H1 (cell line): ENCODE results near the gene FAM168B. TPM values are rescaled to one million over a fixed set of nuclear protein-coding genes. Genes with fewer than 3 reads are reported as not detected.

Experiments used
- CTCF ChIA-PET: fragments of 300-600 bp; sonication (Branson Sonifier 250); formaldehyde crosslinking; loops from one replicate; lab custom pipeline; 2021; ENCODE audit not compliant: partially characterized antibody; lab: Charles Lee
- POLR2A ChIA-PET: fragments of 300-600 bp; sonication (Branson Sonifier 250); formaldehyde crosslinking; loops from one replicate; lab custom pipeline; 2021; ENCODE audit warnings: inconsistent platforms; ENCODE audit not compliant: partially characterized antibody; lab: Charles Lee
- DNase-seq, 2 experiments: peaks; one replicate each; pipeline versions ENCODE4 v3.0.0 to v3.0.0-alpha.2; 2010 to 2022; ENCODE audit warnings: low spot score in 2 of 2, low read depth in 1 of 2, mixed read lengths in 1 of 2
- FAIRE-seq: peaks from 2 replicates; lab custom pipeline; 2011; peaks lifted over from hg19 to GRCh38; lab: Jason Lieb, UNC
- H2AFZ ChIP-seq: 2 replicates; pipeline ENCODE4 v1.8.1; 2012; ENCODE audit warnings: low read length, inconsistent platforms
- H2AK5ac ChIP-seq: 2 replicates; pipeline ENCODE4 v1.6.1; 2013; ENCODE audit warnings: low read depth, low read length
- H2BK120ac ChIP-seq: replicated peaks from 2 replicates; pipeline ENCODE3; 2013; ENCODE audit warnings: low read depth, low read length, inconsistent platforms
- H2BK12ac ChIP-seq: 2 replicates; pipeline ENCODE4 v1.6.1; 2013; ENCODE audit warnings: low read depth, low read length
- H2BK15ac ChIP-seq: 2 replicates; pipeline ENCODE4 v1.6.1; 2013; ENCODE audit warnings: low read length
- H2BK20ac ChIP-seq: 2 replicates; pipeline ENCODE4 v1.6.1; 2013; ENCODE audit warnings: low read length
- H2BK5ac ChIP-seq: 2 replicates; pipeline ENCODE4 v1.6.1; 2013; ENCODE audit warnings: low read depth, low read length
- H3K14ac ChIP-seq: 2 replicates; pipeline ENCODE4 v1.6.1; 2013; ENCODE audit warnings: inconsistent platforms; ENCODE audit not compliant: insufficient read length
- H3K18ac ChIP-seq: 2 replicates; pipeline ENCODE4 v1.6.1; 2013; ENCODE audit warnings: low read length; ENCODE audit errors: extremely low read depth
- H3K23ac ChIP-seq: 2 replicates; pipeline ENCODE4 v1.6.1; 2013; ENCODE audit warnings: inconsistent platforms; ENCODE audit not compliant: insufficient read length
- H3K23me2 ChIP-seq: 2 replicates; pipeline ENCODE4 v1.6.1; 2013; ENCODE audit warnings: low read depth, low read length
- H3K27ac ChIP-seq: 2 replicates; pipeline ENCODE4 v1.6.1; 2011; ENCODE audit warnings: low read depth, low read length, inconsistent platforms
- H3K27me3 ChIP-seq, 4 experiments: replicated peaks in 1 of 4; 1 replicate in 1 of 4; 2 replicates in 3 of 4; pipeline versions ENCODE4 v1.6.1 to v1.8.1; 2011 to 2013; ENCODE audit warnings: low read length in 3 of 4, mild to moderate bottlenecking in 3 of 4, inconsistent platforms in 2 of 4, mixed read lengths in 2 of 4, moderate library complexity in 1 of 4; ENCODE audit not compliant: control insufficient read depth in 3 of 4, insufficient read depth in 3 of 4; ENCODE audit errors: extremely low read depth in 1 of 4
- H3K36me3 ChIP-seq, 4 experiments: 2 replicates each; pipeline versions ENCODE4 v1.6.1 to v1.8.1; 2011 to 2013; ENCODE audit warnings: mild to moderate bottlenecking in 4 of 4, low read length in 3 of 4, moderate library complexity in 2 of 4, control low read depth in 1 of 4, inconsistent platforms in 1 of 4; ENCODE audit not compliant: insufficient read depth in 4 of 4, control insufficient read depth in 2 of 4
- H3K4ac ChIP-seq: replicated peaks from 2 replicates; pipeline ENCODE3; 2013; ENCODE audit warnings: low read length, low read depth, mixed read lengths, inconsistent platforms; ENCODE audit not compliant: insufficient read length
- H3K4me1 ChIP-seq, 4 experiments: replicated peaks in 1 of 4; 1 replicate in 1 of 4; 2 replicates in 3 of 4; pipeline versions ENCODE4 v1.6.1 to v1.8.1; 2011 to 2013; ENCODE audit warnings: low read length in 3 of 4, inconsistent platforms in 2 of 4, mixed read lengths in 1 of 4; ENCODE audit not compliant: insufficient read depth in 4 of 4, control insufficient read depth in 3 of 4
- H3K4me2 ChIP-seq, 2 experiments: 2 replicates each; pipeline versions ENCODE4 v1.6.1 to v1.8.1; 2011 to 2013; ENCODE audit warnings: low read depth in 2 of 2, low read length in 2 of 2, control low read depth in 1 of 2, inconsistent platforms in 1 of 2, mild to moderate bottlenecking in 1 of 2; ENCODE audit not compliant: insufficient read depth in 1 of 2
- H3K4me3 ChIP-seq, 4 experiments: fragments of 200-600, 300-600 bp in 1 of 4; sonication (generic), shearing (Covaris generic), sonication (Bioruptor Twin) in 1 of 4; 2 replicates each; pipeline versions ENCODE4 v1.5.1 to v1.8.1; 2011 to 2016; ENCODE audit warnings: low read length in 4 of 4, low read depth in 3 of 4, control low read depth in 2 of 4, inconsistent platforms in 2 of 4, mild to moderate bottlenecking in 2 of 4, mixed read lengths in 1 of 4, moderate library complexity in 1 of 4; ENCODE audit not compliant: insufficient read depth in 2 of 4; ENCODE audit errors: extremely low read depth in 1 of 4
- H3K56ac ChIP-seq: replicated peaks from 2 replicates; pipeline ENCODE3; 2013; ENCODE audit warnings: low read depth, mild to moderate bottlenecking, mixed read lengths, low read length, inconsistent platforms; ENCODE audit not compliant: insufficient read length
- H3K79me1 ChIP-seq: 2 replicates; pipeline ENCODE4 v1.6.1; 2013; ENCODE audit warnings: low read depth, low read length, control low read depth
- H3K79me2 ChIP-seq, 2 experiments: 2 replicates each; pipeline versions ENCODE4 v1.6.1 to v1.8.1; 2012 to 2013; ENCODE audit warnings: low read length in 2 of 2, mild to moderate bottlenecking in 2 of 2, inconsistent platforms in 1 of 2; ENCODE audit not compliant: insufficient read depth in 2 of 2, control insufficient read depth in 1 of 2
- H3K9ac ChIP-seq, 4 experiments: replicated peaks in 1 of 4; 1 replicate in 1 of 4; 2 replicates in 3 of 4; pipeline versions ENCODE4 v1.6.1 to v1.8.1; 2011 to 2013; ENCODE audit warnings: low read depth in 3 of 4, low read length in 3 of 4, control low read depth in 2 of 4, mild to moderate bottlenecking in 2 of 4, moderate library complexity in 2 of 4, inconsistent platforms in 1 of 4; ENCODE audit errors: extremely low read depth in 1 of 4
- H3K9me3 ChIP-seq, 2 experiments: 2 replicates each; pipeline versions ENCODE4 v1.6.1 to v1.8.1; 2012 to 2013; ENCODE audit warnings: mild to moderate bottlenecking in 2 of 2, moderate library complexity in 2 of 2, control low read depth in 1 of 2, inconsistent platforms in 1 of 2, low read depth in 1 of 2, low read length in 1 of 2, mixed read lengths in 1 of 2; ENCODE audit not compliant: insufficient read depth in 2 of 2
- H4K20me1 ChIP-seq, 2 experiments: replicated peaks in 1 of 2; 2 replicates each; pipeline versions ENCODE3 to v1.8.1; 2011 to 2013; ENCODE audit warnings: inconsistent platforms in 2 of 2, low read length in 2 of 2, mild to moderate bottlenecking in 1 of 2; ENCODE audit not compliant: insufficient read depth in 2 of 2, control insufficient read depth in 1 of 2
- H4K5ac ChIP-seq: 2 replicates; pipeline ENCODE4 v1.6.1; 2013; ENCODE audit warnings: low read length, low read depth, mixed read lengths, inconsistent platforms; ENCODE audit not compliant: insufficient read length
- H4K8ac ChIP-seq: 2 replicates; pipeline ENCODE4 v1.8.0; 2013; ENCODE audit warnings: mild to moderate bottlenecking, moderate library complexity, low read length, inconsistent platforms; ENCODE audit not compliant: insufficient read depth; ENCODE audit errors: extremely low read depth
- H4K91ac ChIP-seq: replicated peaks from 2 replicates; pipeline ENCODE3; 2013; ENCODE audit warnings: low read length, mixed read lengths, inconsistent platforms; ENCODE audit not compliant: insufficient read length
- ATF3 ChIP-seq: IDR thresholded peaks from 2 replicates; pipeline ENCODE4 v1.6.1; 2011; ENCODE audit warnings: low read depth, mild to moderate bottlenecking, low read length; ENCODE audit not compliant: insufficient read depth
- CHD1 ChIP-seq: IDR thresholded peaks from 2 replicates; pipeline ENCODE4 v1.6.1; 2012; ENCODE audit warnings: low read depth, low read length, improper control_type of control experiment
- CHD2 ChIP-seq: IDR thresholded peaks from 2 replicates; pipeline ENCODE4 v1.6.1; 2012; ENCODE audit warnings: low read length, improper control_type of control experiment
- EZH2 ChIP-seq: fragments of 200-600 bp; sonication (generic); IDR thresholded peaks from 2 replicates; pipeline ENCODE4 v1.7.1; 2012; ENCODE audit warnings: low read depth, mild to moderate bottlenecking, moderate library complexity, low read length, inconsistent platforms; ENCODE audit not compliant: severe bottlenecking
- GTF2F1 ChIP-seq: IDR thresholded peaks from 2 replicates; pipeline ENCODE4 v1.6.1; 2012; ENCODE audit warnings: low read depth, low read length, improper control_type of control experiment, borderline replicate concordance
- POU5F1 ChIP-seq: IDR thresholded peaks from 2 replicates; pipeline ENCODE4 v1.6.1; 2011; ENCODE audit warnings: low read depth, mild to moderate bottlenecking, low read length, moderate library complexity
- RFX5 ChIP-seq: IDR thresholded peaks from 2 replicates; pipeline ENCODE4 v1.6.1; 2011; ENCODE audit warnings: low read depth, low read length, improper control_type of control experiment, borderline replicate concordance
- TEAD4 ChIP-seq: IDR thresholded peaks from 2 replicates; pipeline ENCODE4 v1.6.1; 2012; ENCODE audit warnings: low read depth, low read length, inconsistent platforms, mixed read lengths
- WGBS, 2 experiments: shearing (Covaris generic) in 1 of 2; methylation state at CpG; one replicate each; pipeline versions ENCODE4 v1.1.6 to v1.1.7; 2013 to 2015; ENCODE audit warnings: low lambda C conversion rate in 2 of 2, mixed read lengths in 2 of 2, inconsistent platforms in 1 of 2, low coverage in 1 of 2, missing lambda C conversion rate in 1 of 2; ENCODE audit not compliant: insufficient replicate concordance in 2 of 2, insufficient coverage in 1 of 2, insufficient read length in 1 of 2; ENCODE audit errors: extremely low coverage in 1 of 2, missing lambda C conversion rate in 1 of 2; 5-methylcytosine and 5-hydroxymethylcytosine counted together
- polyA plus RNA-seq, 7 experiments: library from polyadenylated mRNA; depleted of rRNA in 3 of 7; stranded (reverse) in 5 of 7; unstranded in 2 of 7; fragments of >200 nt in 5 of 7; fragments of 200-250 nt in 2 of 7; gene quantifications; 1 replicate in 5 of 7; 2 replicates in 1 of 7; 4 replicates in 1 of 7; pipeline versions ENCODE4 v1.2.1 to v1.2.3, GENCODE V29; 2011 to 2013; ENCODE audit warnings: missing spikeins in 2 of 7, mixed read lengths in 2 of 7
- total RNA-seq: library from RNA; stranded (reverse); fragmentation: NEBNext Ultra II Directional; extraction: Animal tissue kit (Norgen Biotek cat#: 25700); gene quantifications from 2 replicates; pipeline ENCODE4 v1.2.1, GENCODE V29; 2021

FAM168B gene
- total and polyA plus RNA-seq, 2 of the 8 experiments (the other 6 are each of a cell fraction or from before 2014, with no cell fraction given): 61.9 to 123 TPM

- Histone ChIP-seq H2BK20ac (no peak overlapping the region), H2BK15ac (no peak overlapping the region), H3K4ac (no peak overlapping the region), H2AFZ (no peak overlapping the region), H3K79me2 (no peaks in the 10 kb centered on the region), H2BK120ac (no peak overlapping the region), H3K4me1 (peaks cover 0 to 7% (median 4%) of the 10 kb centered on the region in 4 experiments; a peak in 6 of 7 replicates), H3K4me3 (no peak overlapping the region), H2BK12ac (no peak overlapping the region), H3K18ac (no peak overlapping the region), H3K14ac (no peak overlapping the region), H3K27me3 (peaks cover 6 to 33% (median 26%) of the 10 kb centered on the region in 4 experiments; a peak in 6 of 7 replicates), H4K8ac (no peak overlapping the region; the same call in 1 of the 2 replicates), H3K9me3 (no peaks in the 10 kb centered on the region; a peak in 1 of 4 replicates), H3K27ac (no peak overlapping the region), H2AK5ac (no peak overlapping the region), H4K20me1 (peaks cover 0 to 2% of the 10 kb centered on the region in 2 experiments), H3K79me1 (no peaks in the 10 kb centered on the region), H3K56ac (no peak overlapping the region), H2BK5ac (no peak overlapping the region), H3K36me3 (no peaks in the 10 kb centered on the region), H3K23me2 (peaks cover 10% of the 10 kb centered on the region; the same call in 1 of the 2 replicates), H4K91ac (no peak overlapping the region), H4K5ac (no peak overlapping the region), H3K9ac (no peak overlapping the region), H3K23ac (no peak overlapping the region), H3K4me2 (no peak overlapping the region)
- TF ChIP-seq POU5F1 (no peak), GTF2F1 (no peak), CHD2 (no peak), ATF3 (no peak), TEAD4 (no peak), RFX5 (no peak), CHD1 (no peak), EZH2 (no peak)
- DNase-seq (no peak), FAIRE-seq (no peak)
- POLR2A ChIA-PET: interaction anchor here (0.9 to 2.2 kb wide), 4 partner anchors 8 to 60 kb away, joined by 3 to 6 read pairs (median 4); no protein-coding TSS in a partner anchor
- WGBS, 2 experiments: 83% methylated on average over 3 of the region's 4 CpGs; no CpG with 5 or more reads in 1 of the 2 experiments
- CTCF ChIA-PET: interaction anchor here (1.0 to 1.2 kb wide), 3 partner anchors 10 to 235 kb away, joined by 3 to 5 read pairs (median 3); no protein-coding TSS in a partner anchor
Measured at GRCh38 chr2:131032393-131032836, 60.8 kb downstream of the FAM168B start.
